ENCODE data around the gene CAMTA1.

Gene CAMTA1

GRCh38 chr1:7229696-7230631 is 444.7 kb downstream of the CAMTA1 start:
- no peak for DNase-seq (ENCODE audit: low spot score)

- no peak for DNase-seq (ENCODE audit: low spot score)
Measured at GRCh38 chr1:7232441-7233236, 447.4 kb downstream of the CAMTA1 start.

- no peak for DNase-seq (ENCODE audit: low spot score)
Measured at GRCh38 chr1:7233237-7233540, 447.9 kb downstream of the CAMTA1 start.

GRCh38 chr1:7233646-7234470 is 448.6 kb downstream of the CAMTA1 start:
- no peak for DNase-seq (ENCODE audit: low spot score)

- DNase-seq (ENCODE audit: low spot score) = no peak
Measured at GRCh38 chr1:7234471-7234755, 449.2 kb downstream of the CAMTA1 start.

- no peak for DNase-seq (ENCODE audit: low spot score)
Measured at GRCh38 chr1:7235871-7236517, 450.7 kb downstream of the CAMTA1 start.

GRCh38 chr1:7236844-7237515 is 451.7 kb downstream of the CAMTA1 start:
- DNase-seq (ENCODE audit: low spot score) = no peak

GRCh38 chr1:7247158-7247557 is 461.9 kb downstream of the CAMTA1 start:
- DNase-seq (ENCODE audit: low spot score) = no peak

GRCh38 chr1:7247791-7248548 is 462.7 kb downstream of the CAMTA1 start:
- DNase-seq (ENCODE audit: low spot score) = no peak

GRCh38 chr1:7248549-7249199 is 463.4 kb downstream of the CAMTA1 start:
- DNase-seq (ENCODE audit: low spot score) = no peak

- DNase-seq (ENCODE audit: low spot score) = no peak
Measured at GRCh38 chr1:7249516-7249915, 464.3 kb downstream of the CAMTA1 start.

GRCh38 chr1:7250176-7250575 is 464.9 kb downstream of the CAMTA1 start:
- DNase-seq (ENCODE audit: low spot score) = no peak

- no peak for DNase-seq (ENCODE audit: low spot score)
Measured at GRCh38 chr1:7250597-7251453, 465.6 kb downstream of the CAMTA1 start.

- DNase-seq (ENCODE audit: low spot score) = no peak
Measured at GRCh38 chr1:7251454-7251800, 466.2 kb downstream of the CAMTA1 start.

- no peak for DNase-seq (ENCODE audit: low spot score)
Measured at GRCh38 chr1:7252411-7253117, 467.3 kb downstream of the CAMTA1 start.

- no peak for DNase-seq (ENCODE audit: low spot score)
Measured at GRCh38 chr1:7253118-7253480, 467.8 kb downstream of the CAMTA1 start.

GRCh38 chr1:7253988-7254587 is 468.8 kb downstream of the CAMTA1 start:
- no peak for DNase-seq (ENCODE audit: low spot score)

GRCh38 chr1:7255303-7256058 is 470.2 kb downstream of the CAMTA1 start:
- no peak for DNase-seq (ENCODE audit: low spot score)
